Caco-2 (cell line): ENCODE measurements around the gene P2RY13. TPM values are rescaled to one million over a fixed set of nuclear protein-coding genes. Genes with fewer than 3 reads are reported as not detected.
A peak's percentile ranks its signal among the peaks of the same experiment; 100 is the strongest.

Source experiments
- BruUV-seq: library from RNA; stranded (reverse); fragments of 400-500 nt; replicated peaks from 2 replicates; lab custom pipeline; 2021; lab: Mats Ljungman, UMichigan
- CTCF ChIA-PET: fragments of 300-600 bp; sonication (Branson Sonifier 250); formaldehyde crosslinking; loops from one replicate; lab custom pipeline; 2022; ENCODE audit warnings: antibody characterized with exemption; lab: Charles Lee
- POLR2A ChIA-PET: fragments of 300-600 bp; sonication (Branson Sonifier 250); formaldehyde crosslinking; loops from one replicate; lab custom pipeline; 2022; ENCODE audit warnings: antibody characterized with exemption; lab: Charles Lee
- DNase-seq, 2 experiments: peaks; one replicate each; pipeline versions ENCODE4 v3.0.0 to v3.0.0-alpha.2; 2020 to 2022
- H3K27me3 ChIP-seq: replicated peaks from 2 replicates; pipeline ENCODE4 v1.6.0; 2011; ENCODE audit warnings: low read length; ENCODE audit not compliant: control insufficient read depth, insufficient read depth
- H3K36me3 ChIP-seq: 2 replicates; pipeline ENCODE4 v1.5.1; 2011; ENCODE audit warnings: low read length; ENCODE audit not compliant: control insufficient read depth, insufficient read depth
- H3K4me1 ChIP-seq: fragments of 250-450 bp; sonication (Bioruptor Pico); 2 replicates; pipeline ENCODE4 v1.5.1; 2020; ENCODE audit warnings: mild to moderate bottlenecking
- H3K4me3 ChIP-seq: 2 replicates; pipeline ENCODE4 v1.5.1; 2011; ENCODE audit warnings: low read depth, mild to moderate bottlenecking, control low read depth, low read length
- H3K9me3 ChIP-seq: fragments of 250-450 bp; sonication (Bioruptor Pico); 2 replicates; pipeline ENCODE4 v1.5.1; 2020; ENCODE audit warnings: mild to moderate bottlenecking, moderate library complexity
- H3K27ac Mint-ChIP-seq: one replicate; pipeline ENCODE4 v1.8.0; 2022; ENCODE audit warnings: mixed read lengths; ENCODE audit not compliant: unreplicated experiment
- H3K27me3 Mint-ChIP-seq: one replicate; pipeline ENCODE4 v1.8.0; 2022; ENCODE audit warnings: mixed read lengths; ENCODE audit not compliant: insufficient read depth, unreplicated experiment
- H3K36me3 Mint-ChIP-seq: one replicate; pipeline ENCODE4 v1.8.0; 2022; ENCODE audit warnings: mild to moderate bottlenecking, mixed read lengths; ENCODE audit not compliant: insufficient read depth, unreplicated experiment
- H3K4me1 Mint-ChIP-seq: one replicate; pipeline ENCODE4 v1.8.0; 2022; ENCODE audit warnings: low read depth, mixed read lengths; ENCODE audit not compliant: unreplicated experiment
- H3K4me3 Mint-ChIP-seq: one replicate; pipeline ENCODE4 v1.8.0; 2022; ENCODE audit warnings: mild to moderate bottlenecking, moderate library complexity, mixed read lengths; ENCODE audit not compliant: unreplicated experiment
- H3K9me3 Mint-ChIP-seq: one replicate; pipeline ENCODE4 v1.8.0; 2022; ENCODE audit warnings: mixed read lengths; ENCODE audit not compliant: unreplicated experiment
- CTCF ChIP-seq, 2 experiments: fragments of 200-600 bp in 1 of 2; IDR thresholded peaks; 1 replicate in 1 of 2; 2 replicates in 1 of 2; pipeline versions ENCODE4 v1.5.1 to v1.8.0; 2011 to 2022; ENCODE audit warnings: antibody characterized with exemption in 1 of 2, control low read depth in 1 of 2, inconsistent platforms in 1 of 2, low read depth in 1 of 2, low read length in 1 of 2, mild to moderate bottlenecking in 1 of 2, moderate library complexity in 1 of 2; ENCODE audit not compliant: insufficient read depth in 1 of 2, severe bottlenecking in 1 of 2, unreplicated experiment in 1 of 2
- intact Hi-C: fragments of 100-400 bp; cut with micrococcal nuclease; formaldehyde crosslinking; loops from one replicate; pipeline ENCODE4 v1.10.0; 2022; ENCODE audit not compliant: unreplicated experiment
- total RNA-seq: library from RNA; stranded (reverse); gene quantifications from 2 replicates; pipeline ENCODE4 v1.2.3, GENCODE V29; 2022

The P2RY13 gene
- total RNA-seq, 1 experiment from 2014 or later, result not detected

- no TSS peak for BruUV-seq
- no peak for TF ChIP-seq CTCF (IDR thresholded peaks at IDR 0.05; ENCODE audit: insufficient read depth in 1 of 2, low read depth in 1 of 2, low read length in 1 of 2, severe bottlenecking in 1 of 2, unreplicated experiment in 1 of 2)
- H3K36me3 ChIP-seq, result no peaks in the 10 kb centered on the region
- H3K9me3 ChIP-seq, result no peaks in the 10 kb centered on the region
- Mint-ChIP-seq H3K36me3 (no peaks in the 10 kb centered on the region), H3K27ac (no peak overlapping the region), H3K9me3 (no peaks in the 10 kb centered on the region), H3K4me3 (peak overlapping the region; percentile 26), H3K4me1 (peaks cover 12% of the 10 kb centered on the region), H3K27me3 (no peaks in the 10 kb centered on the region)
- H3K27me3 ChIP-seq, result no peaks in the 10 kb centered on the region
- intact Hi-C loops, result no loop called here
- CTCF ChIA-PET, result no interaction called here
- no peak for DNase-seq
- POLR2A ChIA-PET, result no interaction called here
- H3K4me3 ChIP-seq, result no peak overlapping the region
- no peaks in the 10 kb centered on the region for H3K4me1 ChIP-seq
These were observed 13.5 kb downstream of the P2RY13 start for GRCh38 chr3:151315846-151316245.

- Histone ChIP-seq H3K36me3 (no peaks in the 10 kb centered on the region), H3K4me1 (no peaks in the 10 kb centered on the region), H3K4me3 (no peak overlapping the region), H3K27me3 (no peaks in the 10 kb centered on the region), H3K9me3 (no peaks in the 10 kb centered on the region)
- no peaks in the 10 kb centered on the region for H3K27me3 Mint-ChIP-seq
- no peaks in the 10 kb centered on the region for H3K9me3 Mint-ChIP-seq
- TF ChIP-seq CTCF (IDR thresholded peaks at IDR 0.05; ENCODE audit: insufficient read depth in 1 of 2, low read depth in 1 of 2, low read length in 1 of 2, severe bottlenecking in 1 of 2, unreplicated experiment in 1 of 2), result no peak
- ChIA-PET POLR2A (no interaction called here), CTCF (no interaction called here)
- H3K27ac Mint-ChIP-seq, result peak overlapping the region; percentile 46
- peaks cover 12% of the 10 kb centered on the region for H3K4me1 Mint-ChIP-seq
- no TSS peak for BruUV-seq
- H3K36me3 Mint-ChIP-seq, result no peaks in the 10 kb centered on the region
- intact Hi-C loops, result no loop called here
- no peak overlapping the region for H3K4me3 Mint-ChIP-seq
- DNase-seq, result no peak
These were observed 14.2 kb downstream of the P2RY13 start for GRCh38 chr3:151315136-151315535.

- POLR2A ChIA-PET, result no interaction called here
- H3K4me1 Mint-ChIP-seq, result peaks cover 12% of the 10 kb centered on the region
These were observed 14.8 kb downstream of the P2RY13 start for GRCh38 chr3:151314593-151314992.

More at GRCh38 chr3:151314593-151314992, 14.8 kb downstream of the P2RY13 start:
- CTCF ChIA-PET, result no interaction called here
- BruUV-seq, result no TSS peak
- Histone ChIP-seq H3K27me3 (no peaks in the 10 kb centered on the region), H3K4me3 (no peak overlapping the region), H3K36me3 (no peaks in the 10 kb centered on the region), H3K9me3 (no peaks in the 10 kb centered on the region), H3K4me1 (no peaks in the 10 kb centered on the region)
- H3K27ac Mint-ChIP-seq, result peak overlapping the region; percentile 46
- intact Hi-C loops, result no loop called here
- no peaks in the 10 kb centered on the region for H3K27me3 Mint-ChIP-seq
- TF ChIP-seq CTCF (IDR thresholded peaks at IDR 0.05; ENCODE audit: insufficient read depth in 1 of 2, low read depth in 1 of 2, low read length in 1 of 2, severe bottlenecking in 1 of 2, unreplicated experiment in 1 of 2), result no peak
- no peaks in the 10 kb centered on the region for H3K9me3 Mint-ChIP-seq
- no peaks in the 10 kb centered on the region for H3K36me3 Mint-ChIP-seq
- DNase-seq, result no peak
- no peak overlapping the region for H3K4me3 Mint-ChIP-seq
